AG04450 (cell line): Measurements from ENCODE around the gene EIF2B5. TPM values are rescaled to one million over a fixed set of nuclear protein-coding genes. Genes with fewer than 3 reads are reported as not detected.

Experiments
- CTCF ChIA-PET: fragments of 300-600, 350-600 bp; formaldehyde crosslinking; extraction: SDS; loops from one replicate; lab custom pipeline; 2022; ENCODE audit warnings: antibody characterized with exemption, inconsistent platforms; lab: Charles Lee
- POLR2A ChIA-PET: fragments of 350-600 bp; formaldehyde crosslinking; extraction: SDS; loops from one replicate; lab custom pipeline; 2021; ENCODE audit warnings: antibody characterized with exemption, inconsistent platforms; lab: Yijun Ruan, JAX
- DNase-seq: peaks from one replicate; pipeline ENCODE4 v3.0.0-alpha.2; 2011; ENCODE audit warnings: low read depth, low spot score
- H3K27ac ChIP-seq: one replicate; pipeline ENCODE4 v1.5.1; 2012; ENCODE audit warnings: low read depth, low read length, control low read depth
- H3K27me3 ChIP-seq: one replicate; pipeline ENCODE4 v1.6.0; 2012; ENCODE audit warnings: low read length; ENCODE audit not compliant: control insufficient read depth, insufficient read depth
- H3K4me3 ChIP-seq: 2 replicates; pipeline ENCODE4 v1.5.1; 2011; ENCODE audit warnings: mild to moderate bottlenecking, low read depth, low read length, control low read depth
- H3K9me3 ChIP-seq: 2 replicates; pipeline ENCODE4 v1.5.1; 2012; ENCODE audit warnings: low read length; ENCODE audit not compliant: control insufficient read depth, insufficient read depth
- polyA plus RNA-seq: library from polyadenylated mRNA; depleted of rRNA; stranded (reverse); fragments of >200 nt; gene quantifications from 2 replicates; pipeline ENCODE4 v1.2.3, GENCODE V29; 2011
- TF ChIP-seq, protein P1 (sequence below): IDR thresholded peaks from 2 replicates; pipeline ENCODE4 v1.5.1; 2011; ENCODE audit warnings: low read depth, low read length, control low read depth, inconsistent platforms

Gene EIF2B5
- polyA plus RNA-seq, 1 experiment: 29.8 TPM

DNA sequence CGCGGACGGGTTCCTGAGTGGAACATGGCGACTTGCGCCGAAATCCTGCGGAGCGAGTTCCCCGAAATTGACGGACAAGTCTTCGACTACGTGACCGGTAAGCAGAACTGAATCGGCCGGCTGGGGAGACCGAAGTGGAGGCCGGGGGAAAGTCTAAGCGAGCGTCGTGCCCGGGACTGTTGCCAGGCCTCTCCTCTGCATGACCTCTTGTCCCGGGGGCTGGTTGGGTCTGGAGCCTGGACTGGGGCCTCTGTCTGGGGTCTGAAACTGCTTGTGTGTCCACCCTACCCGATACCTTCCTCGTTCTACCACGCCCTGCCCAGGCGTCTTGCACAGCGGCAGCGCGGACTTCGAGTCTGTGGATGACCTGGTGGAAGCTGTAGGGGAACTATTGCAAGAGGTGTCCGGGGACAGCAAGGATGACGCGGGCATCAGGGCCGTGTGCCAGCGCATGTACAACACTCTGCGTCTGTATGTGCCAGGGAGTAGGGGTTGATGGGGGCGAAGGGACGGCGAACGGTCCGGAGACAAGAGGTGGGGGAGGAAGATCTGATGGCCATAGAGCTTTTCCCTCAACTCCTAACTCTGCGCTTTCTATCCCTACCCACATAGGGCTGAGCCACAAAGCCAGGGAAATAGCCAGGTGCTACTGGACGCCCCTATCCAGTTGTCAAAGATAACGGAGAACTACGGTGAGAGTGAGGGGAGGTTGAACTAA lies 51.2 kb downstream of the EIF2B5 start, which contains the start of gene ABCF3:
Gene ABCF3 (plus strand): TSS at position 16 of the 718 bp plus-strand sequence. CDS start 9 bp downstream, at position 25.
- Histone ChIP-seq H3K27me3 (no peaks in the 10 kb centered on the region), H3K27ac (peak within 1 kb of the TSS; percentile 79), H3K9me3 (no peaks in the 10 kb centered on the region), H3K4me3 (peak within 1 kb of the TSS; percentile 100)
- no peak for DNase-seq
- CTCF ChIA-PET: interaction anchor here (0.6 to 2.3 kb wide), 6 partner anchors 41 to 1503 kb away, joined by 3 to 8 read pairs (median 4); partner anchors contain the start of gene EEF1AKMT4
- POLR2A ChIA-PET: interaction anchor here (1.4 to 2.4 kb wide), 4 partner anchors 10 to 51 kb away, joined by 5 to 28 read pairs (median 11); partner anchors contain the start of genes AP2M1 and EIF2B5
- TF ChIP-seq, protein P1, sequence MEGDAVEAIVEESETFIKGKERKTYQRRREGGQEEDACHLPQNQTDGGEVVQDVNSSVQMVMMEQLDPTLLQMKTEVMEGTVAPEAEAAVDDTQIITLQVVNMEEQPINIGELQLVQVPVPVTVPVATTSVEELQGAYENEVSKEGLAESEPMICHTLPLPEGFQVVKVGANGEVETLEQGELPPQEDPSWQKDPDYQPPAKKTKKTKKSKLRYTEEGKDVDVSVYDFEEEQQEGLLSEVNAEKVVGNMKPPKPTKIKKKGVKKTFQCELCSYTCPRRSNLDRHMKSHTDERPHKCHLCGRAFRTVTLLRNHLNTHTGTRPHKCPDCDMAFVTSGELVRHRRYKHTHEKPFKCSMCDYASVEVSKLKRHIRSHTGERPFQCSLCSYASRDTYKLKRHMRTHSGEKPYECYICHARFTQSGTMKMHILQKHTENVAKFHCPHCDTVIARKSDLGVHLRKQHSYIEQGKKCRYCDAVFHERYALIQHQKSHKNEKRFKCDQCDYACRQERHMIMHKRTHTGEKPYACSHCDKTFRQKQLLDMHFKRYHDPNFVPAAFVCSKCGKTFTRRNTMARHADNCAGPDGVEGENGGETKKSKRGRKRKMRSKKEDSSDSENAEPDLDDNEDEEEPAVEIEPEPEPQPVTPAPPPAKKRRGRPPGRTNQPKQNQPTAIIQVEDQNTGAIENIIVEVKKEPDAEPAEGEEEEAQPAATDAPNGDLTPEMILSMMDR: no peak

DNA sequence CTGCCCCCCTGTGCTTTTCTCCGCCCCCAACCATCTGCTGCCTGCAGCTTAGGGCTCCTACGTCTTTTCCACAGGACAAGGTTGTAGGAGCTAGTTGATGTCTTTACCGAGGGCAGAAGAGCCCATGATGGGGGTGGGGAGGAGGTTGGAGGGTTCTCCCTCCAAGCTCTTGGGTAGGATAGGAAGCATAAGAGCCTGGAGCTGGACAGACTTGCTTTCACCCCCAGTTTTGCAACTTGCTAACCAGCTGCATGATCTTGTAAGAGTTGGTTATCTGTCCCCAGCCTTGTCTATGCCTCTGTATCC lies 51.7 kb downstream of the EIF2B5 start:
- Histone ChIP-seq H3K9me3 (no peaks in the 10 kb centered on the region), H3K27me3 (no peaks in the 10 kb centered on the region), H3K4me3 (peak overlapping the region; percentile 100), H3K27ac (no peak overlapping the region)
- ChIA-PET CTCF (interaction anchor here (0.8 to 2.3 kb wide), 4 partner anchors 41 to 291 kb away, joined by 3 to 8 read pairs (median 4); partner anchors contain the start of gene EEF1AKMT4), POLR2A (interaction anchor here (1.9 to 2.4 kb wide), 3 partner anchors 10 to 30 kb away, joined by 5 to 28 read pairs (median 16); partner anchors contain the start of gene AP2M1)
- TF ChIP-seq, protein P1: no peak
- no peak for DNase-seq

DNA sequence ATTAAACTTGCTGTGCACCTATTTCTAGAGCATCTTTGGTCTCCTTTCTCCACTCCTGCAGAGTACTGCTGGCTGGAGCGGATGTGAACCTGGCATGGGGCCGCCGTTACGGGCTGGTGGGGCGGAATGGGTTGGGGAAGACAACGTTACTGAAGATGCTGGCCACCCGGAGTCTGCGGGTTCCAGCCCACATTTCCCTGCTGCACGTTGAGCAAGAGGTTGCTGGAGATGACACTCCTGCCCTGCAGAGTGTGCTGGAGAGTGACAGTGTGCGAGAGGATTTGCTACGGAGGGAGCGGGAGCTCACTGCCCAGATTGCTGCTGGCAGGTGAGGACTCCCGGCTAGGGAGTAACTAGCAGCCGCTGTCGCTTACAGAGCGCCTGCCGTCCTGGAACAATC lies 52.9 kb downstream of the EIF2B5 start:
- CTCF ChIA-PET: no interaction called here

DNA sequence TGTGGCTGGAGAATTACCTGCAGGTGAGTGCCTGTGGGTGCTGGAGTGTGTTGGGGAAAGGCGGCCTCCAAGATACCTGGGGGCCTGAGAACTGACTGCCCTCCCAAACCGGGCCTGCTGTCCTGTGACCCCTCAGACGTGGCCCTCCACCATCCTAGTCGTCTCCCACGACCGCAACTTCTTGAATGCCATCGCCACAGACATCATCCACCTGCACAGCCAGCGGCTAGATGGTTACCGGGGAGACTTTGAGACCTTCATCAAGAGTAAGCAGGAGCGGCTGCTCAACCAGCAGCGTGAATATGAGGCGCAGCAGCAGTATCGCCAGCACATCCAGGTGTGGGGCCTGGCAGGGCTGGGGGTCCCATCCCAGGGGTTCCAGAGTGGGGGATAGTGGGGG lies 54.3 kb downstream of the EIF2B5 start:
- DNase-seq: no peak
- no peak overlapping the region for H3K27ac ChIP-seq
- TF ChIP-seq, protein P1: no peak
- H3K4me3 ChIP-seq: no peak overlapping the region
- POLR2A ChIA-PET: interaction anchor here (1.3 kb wide), 1 partner anchor 15 kb away, joined by 4 read pairs; no protein-coding TSS in a partner anchor
- CTCF ChIA-PET: interaction anchor here (1.2 to 1.6 kb wide), 2 partner anchors 38 to 60 kb away, joined by 3 to 4 read pairs; no protein-coding TSS in a partner anchor
- H3K9me3 ChIP-seq: no peaks in the 10 kb centered on the region
- H3K27me3 ChIP-seq: no peaks in the 10 kb centered on the region

More for the DNA sequence above, 52.9 kb downstream of the EIF2B5 start:
- Histone ChIP-seq H3K4me3 (no peak overlapping the region), H3K9me3 (no peaks in the 10 kb centered on the region), H3K27ac (no peak overlapping the region), H3K27me3 (no peaks in the 10 kb centered on the region)
- no peak for DNase-seq
- POLR2A ChIA-PET: no interaction called here
- TF ChIP-seq, protein P1: no peak

DNA sequence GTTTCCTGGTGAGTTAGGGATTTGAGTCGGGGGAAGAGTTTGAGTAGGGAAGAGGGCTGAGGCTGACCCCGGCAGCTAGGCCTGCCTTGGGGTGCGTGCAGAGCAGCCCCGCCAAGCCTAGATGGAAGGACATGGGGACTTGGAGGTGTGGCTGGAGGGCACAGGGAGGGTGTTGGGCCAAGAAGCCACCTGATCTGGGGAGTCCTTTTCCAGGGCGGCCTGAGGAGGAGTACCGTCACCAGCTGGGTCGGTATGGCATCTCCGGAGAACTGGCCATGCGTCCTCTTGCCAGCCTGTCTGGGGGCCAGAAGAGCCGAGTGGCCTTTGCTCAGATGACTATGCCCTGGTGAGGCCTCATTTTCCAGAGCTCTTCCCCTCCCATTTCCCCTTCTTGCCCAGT lies 57.7 kb downstream of the EIF2B5 start:
- ChIA-PET CTCF (no interaction called here), POLR2A (no interaction called here)
- no peak for DNase-seq
- H3K27ac ChIP-seq: no peak overlapping the region
- H3K4me3 ChIP-seq: no peak overlapping the region
- no peaks in the 10 kb centered on the region for H3K27me3 ChIP-seq
- no peaks in the 10 kb centered on the region for H3K9me3 ChIP-seq
- TF ChIP-seq, protein P1: no peak
